Esophagus squamous epithelium (tissue), 4 donors: ENCODE measurements around the gene CTNNA2.

ENCODE experiments used
- CTCF ChIP-seq, 6 experiments: fragments of 450-650 bp in 4 of 6; fragments of 200-600 bp in 2 of 6; sonication (generic) in 2 of 6; IDR thresholded peaks; one replicate each; pipeline ENCODE4 v1.5.1; 2016 to 2019; ENCODE audit warnings: antibody characterized with exemption in 6 of 6, mild to moderate bottlenecking in 4 of 6, moderate library complexity in 4 of 6
- POLR2A ChIP-seq, 4 donors: fragments of 450-650 bp; IDR thresholded peaks; one replicate each; pipeline ENCODE4 v1.6.1; 2017; ENCODE audit warnings: antibody characterized with exemption in 4 of 4, mild to moderate bottlenecking in 4 of 4, moderate library complexity in 3 of 4

GRCh38 chr2:80048296-80048695 is 535.4 kb downstream of the CTNNA2 start:
- TF ChIP-seq CTCF (IDR thresholded peaks at IDR 0.05) (no peak), POLR2A (IDR thresholded peaks at IDR 0.05) (no peak)
